ENCODE results near the gene ADTRP. TPM values are rescaled to one million over a fixed set of nuclear protein-coding genes. Genes with fewer than 3 reads are reported as not detected.

ADTRP gene
- total RNA-seq, 1 experiment from 2014 or later: 2.1 TPM

GRCh38 chr6:11767978-11768756, 10.4 kb downstream of the ADTRP start:
- H3K9me3 ChIP-seq: no peaks in the 10 kb centered on the region
- H3K27me3 ChIP-seq: no peaks in the 10 kb centered on the region
- no peak overlapping the region for H3K4me3 ChIP-seq
- no peaks in the 10 kb centered on the region for H3K36me3 ChIP-seq
- DNase-seq: no peak

- H3K36me3 ChIP-seq: no peaks in the 10 kb centered on the region
- no peaks in the 10 kb centered on the region for H3K27me3 ChIP-seq
- no peak for DNase-seq
- no peaks in the 10 kb centered on the region for H3K9me3 ChIP-seq
- H3K4me3 ChIP-seq: no peak overlapping the region
Observed at GRCh38 chr6:11767458-11767857, 11.1 kb downstream of the ADTRP start.

GRCh38 chr6:11766589-11767450, 11.8 kb downstream of the ADTRP start:
- H3K4me3 ChIP-seq: no peak overlapping the region
- no peaks in the 10 kb centered on the region for H3K27me3 ChIP-seq
- H3K36me3 ChIP-seq: no peaks in the 10 kb centered on the region
- H3K9me3 ChIP-seq: no peaks in the 10 kb centered on the region
- DNase-seq: peak; percentile 91

GRCh38 chr6:11766043-11766442, 12.6 kb downstream of the ADTRP start:
- no peaks in the 10 kb centered on the region for H3K9me3 ChIP-seq
- no peaks in the 10 kb centered on the region for H3K36me3 ChIP-seq
- H3K27me3 ChIP-seq: no peaks in the 10 kb centered on the region
- peak; percentile 39 for DNase-seq
- H3K4me3 ChIP-seq: no peak overlapping the region

- Histone ChIP-seq H3K36me3 (no peaks in the 10 kb centered on the region), H3K9me3 (no peaks in the 10 kb centered on the region), H3K4me3 (no peak overlapping the region), H3K27me3 (no peaks in the 10 kb centered on the region)
- no peak for DNase-seq
Observed at GRCh38 chr6:11764250-11764604, 14.4 kb downstream of the ADTRP start.

- H3K9me3 ChIP-seq: no peaks in the 10 kb centered on the region
- no peak overlapping the region for H3K4me3 ChIP-seq
- DNase-seq: no peak
- H3K36me3 ChIP-seq: no peaks in the 10 kb centered on the region
- H3K27me3 ChIP-seq: no peaks in the 10 kb centered on the region
Observed at GRCh38 chr6:11763460-11764249, 14.9 kb downstream of the ADTRP start.

- no peaks in the 10 kb centered on the region for H3K9me3 ChIP-seq
- no peaks in the 10 kb centered on the region for H3K36me3 ChIP-seq
- H3K27me3 ChIP-seq: no peaks in the 10 kb centered on the region
- no peak for DNase-seq
- no peak overlapping the region for H3K4me3 ChIP-seq
Observed at GRCh38 chr6:11762794-11763459, 15.7 kb downstream of the ADTRP start.

GRCh38 chr6:11761744-11762620, 16.6 kb downstream of the ADTRP start:
- peaks cover 2% of the 10 kb centered on the region; the same call in 1 of the 2 replicates for H3K9me3 ChIP-seq
- H3K36me3 ChIP-seq: no peaks in the 10 kb centered on the region
- no peak for DNase-seq
- H3K4me3 ChIP-seq: no peak overlapping the region
- no peaks in the 10 kb centered on the region for H3K27me3 ChIP-seq

- Histone ChIP-seq H3K36me3 (no peaks in the 10 kb centered on the region), H3K4me3 (no peak overlapping the region), H3K9me3 (peaks cover 5% of the 10 kb centered on the region; the same call in 1 of the 2 replicates), H3K27me3 (no peaks in the 10 kb centered on the region)
- no peak for DNase-seq
Observed at GRCh38 chr6:11760015-11760473, 18.6 kb downstream of the ADTRP start.

- DNase-seq: no peak
- Histone ChIP-seq H3K36me3 (no peaks in the 10 kb centered on the region), H3K9me3 (peaks cover 5% of the 10 kb centered on the region; the same call in 1 of the 2 replicates), H3K27me3 (no peaks in the 10 kb centered on the region), H3K4me3 (no peak overlapping the region)
Observed at GRCh38 chr6:11758878-11759277, 19.7 kb downstream of the ADTRP start.

- Histone ChIP-seq H3K36me3 (no peaks in the 10 kb centered on the region; the same call in 1 of the 2 replicates), H3K9me3 (peaks cover 5% of the 10 kb centered on the region; the same call in 1 of the 2 replicates), H3K4me3 (no peak overlapping the region), H3K27me3 (no peaks in the 10 kb centered on the region)
- no peak for DNase-seq
Observed at GRCh38 chr6:11756726-11757125, 21.9 kb downstream of the ADTRP start.

GRCh38 chr6:11756292-11756691, 22.3 kb downstream of the ADTRP start:
- Histone ChIP-seq H3K36me3 (no peaks in the 10 kb centered on the region; the same call in 1 of the 2 replicates), H3K4me3 (no peak overlapping the region), H3K9me3 (peaks cover 5% of the 10 kb centered on the region; the same call in 1 of the 2 replicates), H3K27me3 (no peaks in the 10 kb centered on the region)
- no peak for DNase-seq

GRCh38 chr6:11755725-11756124, 22.9 kb downstream of the ADTRP start:
- DNase-seq: no peak
- peaks cover 5% of the 10 kb centered on the region; the same call in 1 of the 2 replicates for H3K9me3 ChIP-seq
- H3K27me3 ChIP-seq: no peaks in the 10 kb centered on the region
- no peak overlapping the region for H3K4me3 ChIP-seq
- H3K36me3 ChIP-seq: no peaks in the 10 kb centered on the region; the same call in 1 of the 2 replicates

- Histone ChIP-seq H3K9me3 (peaks cover 5% of the 10 kb centered on the region; the same call in 1 of the 2 replicates), H3K27me3 (no peaks in the 10 kb centered on the region), H3K4me3 (no peak overlapping the region), H3K36me3 (no peaks in the 10 kb centered on the region; the same call in 1 of the 2 replicates)
- DNase-seq: peak; percentile 75
Observed at GRCh38 chr6:11754625-11755271, 23.9 kb downstream of the ADTRP start.

GRCh38 chr6:11753798-11754197, 24.8 kb downstream of the ADTRP start:
- Histone ChIP-seq H3K36me3 (no peaks in the 10 kb centered on the region; the same call in 1 of the 2 replicates), H3K27me3 (no peaks in the 10 kb centered on the region), H3K4me3 (no peak overlapping the region), H3K9me3 (peaks cover 5% of the 10 kb centered on the region; the same call in 1 of the 2 replicates)
- DNase-seq: no peak
